ENCODE measurements around the gene WDR37. TPM values are rescaled to one million over a fixed set of nuclear protein-coding genes. Genes with fewer than 3 reads are reported as not detected.

Gene WDR37
- polyA plus RNA-seq, 3 donors = 16.1 to 20.3 (median 19.6) TPM

Other genes with a start within 250 kb of the WDR37 start
- 10 to 100 TPM; 41.9 to 56.3 (median 52.6) TPM for gene LARP4B, start 124.7 kb upstream of the WDR37 start, polyA plus RNA-seq (ENCODE audit: insufficient read length in 3 of 3)
- 10 to 100 TPM; 59.2 to 68.4 (median 62.2) TPM for gene GTPBP4, start 68.0 kb upstream of the WDR37 start, polyA plus RNA-seq (ENCODE audit: insufficient read length in 3 of 3)
- gene IDI2, start 30.5 kb upstream of the WDR37 start, polyA plus RNA-seq (ENCODE audit: insufficient read length in 3 of 3) = under 1 TPM in 1 of 3 donors, not detected in 2; 0.17 TPM
- 10 to 100 TPM; 61.1 to 70.5 (median 64.0) TPM for gene IDI1, start 7.3 kb upstream of the WDR37 start, polyA plus RNA-seq (ENCODE audit: insufficient read length in 3 of 3)

All from renal pelvis (tissue), 3 donors.